Smooth muscle cell (in vitro differentiated cells): ENCODE data around the gene RTN4RL1. TPM values are rescaled to one million over a fixed set of nuclear protein-coding genes. Genes with fewer than 3 reads are reported as not detected.
A peak's percentile ranks its signal among the peaks of the same experiment; 100 is the strongest.

Source experiments
- DNase-seq: peaks from one replicate; lab custom pipeline; 2025; ENCODE audit not compliant: unreplicated experiment; lab: John Stamatoyannopoulos, UW
- H2AFZ ChIP-seq: fragments of 200-600 bp; sonication (generic); 2 replicates; pipeline ENCODE4 v1.6.0; 2016; ENCODE audit warnings: antibody characterized with exemption, low read depth, mild to moderate bottlenecking
- H3F3A ChIP-seq: fragments of 200-600 bp; sonication (generic); 2 replicates; pipeline ENCODE4 v1.6.0; 2017; ENCODE audit warnings: antibody characterized with exemption, low read depth
- H3K27ac ChIP-seq: fragments of 200-600 bp; sonication (generic); 2 replicates; pipeline ENCODE4 v1.5.1; 2016; ENCODE audit warnings: low read depth, mild to moderate bottlenecking
- H3K27me3 ChIP-seq: fragments of 200-600 bp; sonication (generic); 2 replicates; pipeline ENCODE4 v1.6.1; 2016; ENCODE audit warnings: low read depth, mild to moderate bottlenecking
- H3K36me3 ChIP-seq: fragments of 200-600 bp; sonication (generic); 2 replicates; pipeline ENCODE4 v1.5.1; 2016; ENCODE audit warnings: low read depth
- H3K4me1 ChIP-seq: fragments of 200-600 bp; sonication (generic); 2 replicates; pipeline ENCODE4 v1.5.1; 2016; ENCODE audit warnings: low read depth
- H3K4me2 ChIP-seq: fragments of 200-600 bp; sonication (generic); 2 replicates; pipeline ENCODE4 v1.6.0; 2016; ENCODE audit warnings: mild to moderate bottlenecking
- H3K4me3 ChIP-seq: fragments of 200-600 bp; sonication (generic); 2 replicates; pipeline ENCODE4 v1.5.1; 2016; ENCODE audit warnings: mild to moderate bottlenecking
- H3K79me2 ChIP-seq: fragments of 200-600 bp; sonication (generic); 2 replicates; pipeline ENCODE4 v1.6.0; 2016; ENCODE audit warnings: low read depth, mild to moderate bottlenecking
- H3K9ac ChIP-seq: fragments of 200-600 bp; sonication (generic); 2 replicates; pipeline ENCODE4 v1.6.0; 2016; ENCODE audit warnings: low read depth
- H3K9me3 ChIP-seq: fragments of 200-600 bp; sonication (generic); replicated peaks from 2 replicates; pipeline ENCODE4 v1.5.1; 2016; ENCODE audit warnings: low read depth
- H4K20me1 ChIP-seq: fragments of 200-600 bp; sonication (generic); 2 replicates; pipeline ENCODE4 v1.6.0; 2016; ENCODE audit warnings: low read depth
- WGBS: methylation state at CpG from one replicate; pipeline ENCODE4 v1.1.7; 2016; ENCODE audit warnings: low lambda C conversion rate; 5-methylcytosine and 5-hydroxymethylcytosine counted together
- polyA plus RNA-seq: library from polyadenylated mRNA; unstranded; fragments of >200 nt; fragmentation: Nextera tagmentation; extraction: Ambion mirVana; gene quantifications from 2 replicates; pipeline ENCODE4 v1.2.1, GENCODE V29; 2016
- total RNA-seq: library from RNA; depleted of rRNA; stranded (reverse); fragments of >200 nt; gene quantifications from 2 replicates; pipeline ENCODE4 v1.2.3, GENCODE V29; 2014
- TF ChIP-seq, protein P1 (sequence below): fragments of 200-600 bp; sonication (generic); IDR thresholded peaks from 2 replicates; pipeline ENCODE4 v1.5.1; 2017; ENCODE audit warnings: borderline replicate concordance, mild to moderate bottlenecking, antibody characterized with exemption; ENCODE audit not compliant: insufficient read depth, poor library complexity, severe bottlenecking

The RTN4RL1 gene
- total and polyA plus RNA-seq, 2 experiments from 2014 or later: not detected

- Histone ChIP-seq H3F3A (no peaks in the 10 kb centered on the region), H3K79me2 (peaks cover 14% of the 10 kb centered on the region), H3K27me3 (peaks cover 40% of the 10 kb centered on the region), H3K4me2 (no peak overlapping the region), H2AFZ (no peak overlapping the region), H3K36me3 (no peaks in the 10 kb centered on the region), H3K4me1 (peaks cover 26% of the 10 kb centered on the region), H4K20me1 (no peaks in the 10 kb centered on the region), H3K9me3 (no peaks in the 10 kb centered on the region), H3K4me3 (no peak overlapping the region), H3K27ac (no peak overlapping the region), H3K9ac (no peak overlapping the region)
- no peak for DNase-seq
- WGBS: 90% methylated on average over 5 of the region's 5 CpGs
- TF ChIP-seq, protein P1, sequence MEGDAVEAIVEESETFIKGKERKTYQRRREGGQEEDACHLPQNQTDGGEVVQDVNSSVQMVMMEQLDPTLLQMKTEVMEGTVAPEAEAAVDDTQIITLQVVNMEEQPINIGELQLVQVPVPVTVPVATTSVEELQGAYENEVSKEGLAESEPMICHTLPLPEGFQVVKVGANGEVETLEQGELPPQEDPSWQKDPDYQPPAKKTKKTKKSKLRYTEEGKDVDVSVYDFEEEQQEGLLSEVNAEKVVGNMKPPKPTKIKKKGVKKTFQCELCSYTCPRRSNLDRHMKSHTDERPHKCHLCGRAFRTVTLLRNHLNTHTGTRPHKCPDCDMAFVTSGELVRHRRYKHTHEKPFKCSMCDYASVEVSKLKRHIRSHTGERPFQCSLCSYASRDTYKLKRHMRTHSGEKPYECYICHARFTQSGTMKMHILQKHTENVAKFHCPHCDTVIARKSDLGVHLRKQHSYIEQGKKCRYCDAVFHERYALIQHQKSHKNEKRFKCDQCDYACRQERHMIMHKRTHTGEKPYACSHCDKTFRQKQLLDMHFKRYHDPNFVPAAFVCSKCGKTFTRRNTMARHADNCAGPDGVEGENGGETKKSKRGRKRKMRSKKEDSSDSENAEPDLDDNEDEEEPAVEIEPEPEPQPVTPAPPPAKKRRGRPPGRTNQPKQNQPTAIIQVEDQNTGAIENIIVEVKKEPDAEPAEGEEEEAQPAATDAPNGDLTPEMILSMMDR: no peak
These were observed 3.1 kb upstream of the RTN4RL1 start for GRCh38 chr17:2028234-2028614.

GRCh38 chr17:2027528-2028233 lies 2.5 kb upstream of the RTN4RL1 start:
- Histone ChIP-seq H2AFZ (no peak overlapping the region), H3K4me1 (peaks cover 26% of the 10 kb centered on the region), H3K27ac (no peak overlapping the region), H3K27me3 (peaks cover 46% of the 10 kb centered on the region), H3F3A (no peaks in the 10 kb centered on the region), H3K4me2 (no peak overlapping the region), H3K36me3 (no peaks in the 10 kb centered on the region), H3K4me3 (no peak overlapping the region), H3K9ac (no peak overlapping the region), H3K79me2 (peaks cover 14% of the 10 kb centered on the region), H3K9me3 (no peaks in the 10 kb centered on the region), H4K20me1 (no peaks in the 10 kb centered on the region)
- WGBS: 81% methylated on average over 11 of the region's 11 CpGs
- DNase-seq: no peak
- TF ChIP-seq, protein P1: no peak

DNA sequence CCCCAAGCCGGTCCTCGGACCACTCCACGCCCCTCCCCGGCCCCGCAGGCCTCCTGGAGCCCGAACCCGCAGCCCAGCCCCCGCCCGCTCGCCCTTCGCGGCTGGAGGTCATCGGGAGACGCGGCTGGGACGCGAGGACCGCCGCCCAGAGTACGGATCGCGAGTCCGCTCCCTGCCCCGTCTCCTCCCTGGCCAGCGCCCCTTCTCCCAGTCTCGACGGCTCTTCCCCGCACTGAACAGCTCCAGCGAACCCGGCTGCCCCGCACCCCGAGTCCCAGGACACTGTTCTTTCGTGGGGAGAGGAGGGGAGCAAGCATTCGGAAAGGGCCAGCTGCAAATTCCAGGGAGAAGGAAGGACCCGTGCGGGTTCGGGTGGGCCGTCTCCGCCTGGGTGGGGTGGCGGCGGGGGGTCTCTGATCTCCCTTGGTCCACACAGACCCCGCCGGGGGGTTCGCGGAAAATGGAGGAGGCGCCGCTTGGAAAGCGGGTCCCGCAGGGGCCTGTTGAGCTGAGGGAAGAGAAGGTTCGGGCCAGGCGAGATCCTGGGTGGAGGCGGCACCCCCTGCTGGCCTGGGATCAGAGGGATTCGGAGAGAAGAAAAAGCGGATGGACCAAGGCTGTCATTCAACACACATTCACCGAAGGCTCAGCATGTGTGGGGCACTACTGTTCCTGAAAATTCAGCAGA lies 632 bp upstream of the RTN4RL1 start:
- Histone ChIP-seq H2AFZ (peak overlapping the region; percentile 74), H3F3A (no peaks in the 10 kb centered on the region), H3K27me3 (peaks cover 59% of the 10 kb centered on the region), H4K20me1 (no peaks in the 10 kb centered on the region), H3K79me2 (no peaks in the 10 kb centered on the region), H3K4me1 (peaks cover 23% of the 10 kb centered on the region), H3K4me2 (peak overlapping the region; percentile 90), H3K36me3 (no peaks in the 10 kb centered on the region), H3K4me3 (peak overlapping the region; percentile 52), H3K9me3 (no peaks in the 10 kb centered on the region), H3K27ac (no peak overlapping the region), H3K9ac (no peak overlapping the region)
- WGBS: 2% methylated on average over 43 of the region's 55 CpGs
- TF ChIP-seq, protein P1: peak; percentile 63
- peak; percentile 22 for DNase-seq
